ENCODE data around the gene RAB7B.

RAB7B gene

DNA sequence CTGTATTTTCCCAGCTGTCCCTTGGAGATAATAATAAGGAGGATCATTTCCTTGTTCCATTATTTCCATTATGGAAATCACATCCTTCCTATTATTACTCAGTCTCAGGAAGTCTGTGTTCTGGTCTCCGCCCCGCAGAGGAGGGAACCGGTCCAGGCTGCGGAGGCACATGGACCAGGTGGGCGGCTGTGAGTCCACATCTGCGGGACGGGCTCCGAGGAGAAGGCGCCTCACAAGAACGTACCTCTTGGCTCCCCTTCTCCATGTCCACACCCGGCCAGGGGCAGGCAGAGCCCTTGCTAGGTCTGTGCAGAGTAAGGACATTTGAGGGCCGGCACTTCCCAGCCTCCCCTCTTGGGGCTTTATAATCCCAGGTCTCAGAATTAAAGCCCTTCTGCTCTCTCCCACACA, 14.6 kb downstream of the RAB7B start:
- TF ChIP-seq POLR2AphosphoS5 (IDR thresholded peaks at IDR 0.05; ENCODE audit: low read depth, low read length) (no peak), FOXP2 (optimal IDR thresholded peaks at IDR 0.05; ENCODE audit: borderline replicate concordance, extremely low read depth, extremely low read length, insufficient read depth) (no peak), SIN3A (IDR thresholded peaks at IDR 0.05; ENCODE audit: borderline replicate concordance, insufficient read depth, low read length) (no peak), TAF1 (IDR thresholded peaks at IDR 0.05; ENCODE audit: borderline replicate concordance, insufficient read depth, low read length) (no peak), REST (IDR thresholded peaks at IDR 0.05; ENCODE audit: insufficient read depth in 1 of 2, low read depth in 2 of 2, low read length in 2 of 2) (no peak)

GRCh38 chr1:205986861-205987260, 16.3 kb downstream of the RAB7B start:
- TF ChIP-seq POLR2AphosphoS5 (IDR thresholded peaks at IDR 0.05; ENCODE audit: low read depth, low read length): no peak
- TF ChIP-seq SIN3A (IDR thresholded peaks at IDR 0.05; ENCODE audit: borderline replicate concordance, insufficient read depth, low read length): no peak
- TF ChIP-seq REST (IDR thresholded peaks at IDR 0.05; ENCODE audit: insufficient read depth in 1 of 2, low read depth in 2 of 2, low read length in 2 of 2): no peak
- no peak for TF ChIP-seq TAF1 (IDR thresholded peaks at IDR 0.05; ENCODE audit: borderline replicate concordance, insufficient read depth, low read length)
- no peak for TF ChIP-seq FOXP2 (optimal IDR thresholded peaks at IDR 0.05; ENCODE audit: borderline replicate concordance, extremely low read depth, extremely low read length, insufficient read depth)

DNA sequence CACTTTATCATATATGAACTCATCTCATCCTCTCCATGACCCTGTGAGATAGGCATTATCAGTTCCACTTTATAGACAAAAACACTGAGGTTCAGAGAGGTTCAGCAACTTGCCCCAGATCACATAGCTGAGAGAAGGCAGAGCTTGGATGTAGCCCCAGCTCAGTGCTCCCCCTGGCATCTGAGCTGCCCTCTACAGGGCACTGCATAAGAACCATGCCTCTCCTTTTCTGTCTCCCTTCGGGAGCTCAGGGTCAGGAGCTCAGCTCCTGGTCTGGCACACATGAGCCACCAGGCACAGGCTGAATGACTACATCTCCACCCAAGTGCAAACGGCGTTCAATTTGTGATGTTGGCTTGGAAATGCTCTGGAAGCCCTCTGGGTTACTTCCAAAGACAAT, 16.9 kb downstream of the RAB7B start:
- no peak for TF ChIP-seq POLR2AphosphoS5 (IDR thresholded peaks at IDR 0.05; ENCODE audit: low read depth, low read length)
- TF ChIP-seq TAF1 (IDR thresholded peaks at IDR 0.05; ENCODE audit: borderline replicate concordance, insufficient read depth, low read length): no peak
- no peak for TF ChIP-seq SIN3A (IDR thresholded peaks at IDR 0.05; ENCODE audit: borderline replicate concordance, insufficient read depth, low read length)
- TF ChIP-seq FOXP2 (optimal IDR thresholded peaks at IDR 0.05; ENCODE audit: borderline replicate concordance, extremely low read depth, extremely low read length, insufficient read depth): no peak
- no peak for TF ChIP-seq REST (IDR thresholded peaks at IDR 0.05; ENCODE audit: insufficient read depth in 1 of 2, low read depth in 2 of 2, low read length in 2 of 2)

GRCh38 chr1:205985330-205986005, 17.7 kb downstream of the RAB7B start:
- TF ChIP-seq REST (IDR thresholded peaks at IDR 0.05; ENCODE audit: insufficient read depth in 1 of 2, low read depth in 2 of 2, low read length in 2 of 2) (no peak), SIN3A (IDR thresholded peaks at IDR 0.05; ENCODE audit: borderline replicate concordance, insufficient read depth, low read length) (no peak), TAF1 (IDR thresholded peaks at IDR 0.05; ENCODE audit: borderline replicate concordance, insufficient read depth, low read length) (no peak), FOXP2 (optimal IDR thresholded peaks at IDR 0.05; ENCODE audit: borderline replicate concordance, extremely low read depth, extremely low read length, insufficient read depth) (no peak), POLR2AphosphoS5 (IDR thresholded peaks at IDR 0.05; ENCODE audit: low read depth, low read length) (no peak)
